H54 (cell line): ENCODE measurements around the gene RAB7A.
A peak's percentile ranks its signal among the peaks of the same experiment; 100 is the strongest.
"Not testable (repeated sequence)": the region's sequence is repeated elsewhere in the genome, so short reads cannot be mapped to it uniquely, and the experiment has no call there.

ENCODE experiments used
- DNase-seq: peaks from one replicate; pipeline ENCODE4 v3.0.0; 2011; ENCODE audit warnings: low spot score, mixed read lengths; ENCODE audit not compliant: insufficient read length
- FAIRE-seq: peaks from 3 replicates; lab custom pipeline; 2011; peaks lifted over from hg19 to GRCh38; lab: Jason Lieb, UNC
- POLR2A ChIP-seq: IDR thresholded peaks from 2 replicates; pipeline ENCODE4 v1.6.1; 2011; ENCODE audit warnings: low read depth, mild to moderate bottlenecking, low read length

Gene RAB7A

DNA sequence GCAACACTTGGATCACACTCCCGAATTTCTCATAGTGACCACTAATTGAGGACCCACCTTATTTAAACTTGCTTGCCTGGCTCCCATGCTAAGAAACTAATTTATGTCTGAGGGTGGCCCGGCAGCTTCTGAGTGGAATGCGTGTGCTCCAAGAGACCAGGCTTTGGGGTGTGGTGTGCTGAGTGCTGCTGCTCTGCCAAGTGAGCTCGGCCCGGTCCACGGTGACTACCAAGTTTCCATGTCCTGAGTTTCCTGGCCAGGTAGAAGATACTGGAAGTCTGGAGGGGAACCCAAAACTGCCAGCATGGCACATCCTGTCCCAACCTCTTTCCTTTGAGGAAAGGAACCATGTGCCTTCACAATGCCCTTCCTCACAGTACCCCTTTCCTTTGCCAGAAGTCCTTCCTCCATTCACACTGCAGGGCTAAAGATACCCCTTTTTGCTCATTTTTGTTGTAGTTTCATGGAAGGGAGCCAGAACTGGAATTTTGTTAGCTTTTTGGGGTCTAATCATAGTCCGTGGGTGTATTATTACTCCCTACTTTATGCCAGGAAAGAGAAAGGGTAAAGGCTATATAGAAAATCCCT, 94.4 kb downstream of the RAB7A start:
- DNase-seq (no peak), FAIRE-seq (no peak)
- TF ChIP-seq POLR2A, result no peak

GRCh38 chr3:128823008-128823407, 97.0 kb downstream of the RAB7A start:
- FAIRE-seq (no peak), DNase-seq (no peak)
- TF ChIP-seq POLR2A, result no peak

DNA sequence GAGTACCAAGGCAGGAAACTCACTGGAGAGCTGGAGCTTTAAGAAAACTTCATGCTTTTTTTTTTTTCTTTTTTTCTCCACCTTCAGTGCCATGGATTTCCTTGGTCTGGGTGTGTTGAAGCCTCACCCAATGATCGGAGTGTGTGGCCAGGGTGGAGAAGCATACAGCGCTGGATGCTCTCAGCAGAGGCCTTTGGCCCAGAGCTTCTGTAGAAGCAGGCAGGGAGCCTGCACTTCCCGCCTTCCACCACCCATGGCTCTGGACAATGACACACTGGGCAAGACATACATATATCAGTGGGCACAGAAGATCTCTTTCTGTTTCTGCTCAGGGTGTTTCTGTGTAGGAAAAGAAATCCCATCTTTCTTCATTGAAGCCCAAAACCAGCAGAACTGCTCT, 97.6 kb downstream of the RAB7A start:
- no peak for TF ChIP-seq POLR2A
- FAIRE-seq, result no peak
- no peak for DNase-seq

- TF ChIP-seq POLR2A, result no peak
- FAIRE-seq (no peak), DNase-seq (no peak)
Observed at GRCh38 chr3:128824132-128824850, 98.3 kb downstream of the RAB7A start.

DNA sequence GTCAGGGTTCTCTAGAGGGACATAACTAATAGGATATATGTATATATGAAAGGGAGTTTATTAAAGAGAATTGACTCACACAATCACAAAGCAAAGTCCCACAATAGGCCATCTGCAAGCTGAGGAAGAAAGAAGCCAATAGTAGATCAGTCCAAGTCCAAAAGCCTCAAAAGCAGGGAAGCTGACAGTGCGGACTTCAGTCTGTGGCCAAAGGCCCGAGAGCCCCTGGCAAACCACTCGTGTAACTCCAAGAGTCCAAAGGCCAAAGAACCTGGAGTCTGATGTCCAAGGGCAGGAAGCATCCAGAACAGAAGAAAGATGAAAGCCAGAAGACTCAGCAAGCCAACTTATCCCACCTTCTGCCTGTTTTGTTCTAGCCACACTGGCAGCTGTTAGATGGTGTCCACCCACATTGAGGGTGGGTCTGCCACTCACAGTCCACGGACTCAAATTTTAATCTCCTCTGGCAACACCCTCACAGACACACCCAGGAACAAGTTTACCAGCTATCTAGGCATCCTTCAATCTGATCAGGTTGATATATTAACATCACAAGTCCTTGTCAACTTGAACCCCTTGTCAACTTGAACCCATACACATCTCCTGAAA, 99.2 kb downstream of the RAB7A start:
- no peak for TF ChIP-seq POLR2A
- no peak for DNase-seq
- FAIRE-seq, result no peak

- not testable (repeated sequence) for DNase-seq, FAIRE-seq
Observed at GRCh38 chr3:128829087-128829486, 103.1 kb downstream of the RAB7A start.

- not testable (repeated sequence) for FAIRE-seq, DNase-seq
Observed at GRCh38 chr3:128829925-128830625, 104.1 kb downstream of the RAB7A start.

- DNase-seq, FAIRE-seq: not testable (repeated sequence)
Observed at GRCh38 chr3:128830762-128831161, 104.8 kb downstream of the RAB7A start.

DNA sequence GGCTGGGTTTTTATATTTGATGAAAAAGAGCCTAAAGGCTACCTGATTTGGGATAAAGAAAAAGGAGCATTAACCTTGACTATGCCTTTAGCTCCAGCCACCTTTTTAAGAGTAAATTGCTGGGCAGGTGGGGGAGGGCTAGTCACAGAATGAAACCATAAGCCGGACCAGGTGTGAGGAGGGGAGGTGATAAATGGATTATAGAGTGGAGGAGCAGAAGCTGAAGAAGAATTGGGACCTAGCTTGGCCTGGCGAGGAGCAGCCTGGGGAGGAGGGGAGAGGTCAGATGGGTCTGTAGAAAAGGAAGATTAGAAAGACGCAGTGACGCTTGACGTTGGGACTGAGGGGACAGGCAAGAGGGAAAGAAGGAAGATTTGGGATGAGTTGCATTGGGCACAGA, 107.0 kb downstream of the RAB7A start:
- DNase-seq, FAIRE-seq: not testable (repeated sequence)

DNA sequence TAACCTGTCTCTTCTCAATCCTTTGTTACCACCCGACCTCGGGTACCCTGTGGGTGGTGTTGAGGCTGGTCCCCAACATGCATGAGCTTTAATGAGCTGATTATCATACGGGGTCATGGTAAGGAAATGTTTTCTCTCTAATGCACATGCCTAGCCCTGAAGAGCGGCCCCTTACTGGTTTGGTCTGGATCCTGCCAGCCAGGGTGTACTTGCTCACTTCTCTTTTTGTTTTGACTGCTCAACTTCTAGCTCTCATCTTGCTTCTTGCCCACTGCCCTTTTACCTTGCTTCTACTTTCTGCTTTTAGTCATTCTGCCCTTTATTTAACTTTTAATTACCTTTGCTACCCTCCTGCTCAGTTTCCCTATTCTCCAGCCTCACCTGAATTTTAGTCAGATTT, 109.1 kb downstream of the RAB7A start:
- no peak for TF ChIP-seq POLR2A
- FAIRE-seq (no peak), DNase-seq (no peak)

DNA sequence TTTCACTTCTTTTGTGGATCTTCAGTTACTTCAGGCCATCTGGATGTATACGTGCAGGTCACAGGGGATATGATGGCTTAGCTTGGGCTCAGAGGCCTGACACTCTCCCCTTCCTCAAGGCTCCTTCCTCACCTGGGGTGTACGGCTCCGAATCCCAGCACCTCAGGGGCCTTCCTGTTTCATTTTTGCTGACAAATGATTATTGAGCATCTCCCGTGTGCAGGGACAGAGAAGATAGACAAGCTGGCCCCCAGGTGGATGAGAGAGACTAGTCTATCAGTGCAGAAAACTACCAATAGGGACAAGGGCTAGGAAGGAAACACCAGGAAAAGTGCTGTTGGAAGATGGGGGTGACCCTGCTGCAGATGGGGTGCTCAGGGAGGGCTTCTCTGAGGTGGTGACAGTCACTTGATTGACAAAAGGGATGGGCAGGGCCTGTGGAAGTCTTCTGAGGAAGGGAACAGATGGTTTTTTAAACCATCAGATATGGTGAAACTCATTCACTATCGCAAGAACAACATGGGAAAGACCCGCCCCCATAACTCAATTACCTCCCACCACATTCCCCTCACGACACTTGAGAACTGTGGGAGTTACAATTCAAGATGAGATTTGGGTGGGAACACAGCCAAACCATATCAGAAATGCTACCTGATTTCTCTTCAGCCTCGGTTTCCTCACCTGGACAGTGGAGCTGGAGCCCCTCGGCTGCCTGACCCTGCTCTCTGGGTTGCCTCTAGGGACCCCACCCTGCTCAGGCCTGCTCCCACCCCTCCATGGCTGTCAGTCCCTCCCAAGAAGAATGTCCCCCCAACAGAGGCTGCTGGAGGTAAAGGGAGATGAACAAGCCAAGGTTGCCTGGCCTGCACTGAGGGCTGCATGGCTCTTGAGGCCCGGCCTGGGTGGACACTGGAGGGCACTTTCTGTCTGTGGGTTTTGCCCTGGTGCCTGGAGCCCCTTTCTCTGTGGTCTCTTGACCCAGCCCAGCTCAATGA, 116.2 kb downstream of the RAB7A start:
- DNase-seq, result no peak
- no peak for TF ChIP-seq POLR2A
- no peak for FAIRE-seq

DNA sequence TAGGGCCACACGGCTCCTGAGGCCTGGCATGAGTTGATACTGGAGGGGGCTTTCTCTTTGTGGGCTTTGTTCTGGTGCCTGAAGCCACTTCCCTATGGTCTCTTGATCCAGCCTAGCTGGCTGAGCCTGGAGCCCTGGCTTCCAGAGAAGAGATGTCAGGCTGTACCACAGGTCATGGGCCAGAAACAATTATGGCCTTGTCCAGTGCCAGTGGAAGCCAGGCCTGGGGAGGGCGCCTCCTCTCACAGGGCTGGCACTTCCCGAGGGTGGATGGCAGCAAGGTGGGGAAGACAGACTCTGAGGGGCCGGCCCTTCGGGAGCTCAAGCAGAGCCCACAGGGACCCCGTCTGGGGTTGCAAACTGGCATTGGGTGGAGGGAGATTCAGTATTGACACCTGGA, 118.5 kb downstream of the RAB7A start:
- DNase-seq (no peak), FAIRE-seq (no peak)
- no peak for TF ChIP-seq POLR2A

DNA sequence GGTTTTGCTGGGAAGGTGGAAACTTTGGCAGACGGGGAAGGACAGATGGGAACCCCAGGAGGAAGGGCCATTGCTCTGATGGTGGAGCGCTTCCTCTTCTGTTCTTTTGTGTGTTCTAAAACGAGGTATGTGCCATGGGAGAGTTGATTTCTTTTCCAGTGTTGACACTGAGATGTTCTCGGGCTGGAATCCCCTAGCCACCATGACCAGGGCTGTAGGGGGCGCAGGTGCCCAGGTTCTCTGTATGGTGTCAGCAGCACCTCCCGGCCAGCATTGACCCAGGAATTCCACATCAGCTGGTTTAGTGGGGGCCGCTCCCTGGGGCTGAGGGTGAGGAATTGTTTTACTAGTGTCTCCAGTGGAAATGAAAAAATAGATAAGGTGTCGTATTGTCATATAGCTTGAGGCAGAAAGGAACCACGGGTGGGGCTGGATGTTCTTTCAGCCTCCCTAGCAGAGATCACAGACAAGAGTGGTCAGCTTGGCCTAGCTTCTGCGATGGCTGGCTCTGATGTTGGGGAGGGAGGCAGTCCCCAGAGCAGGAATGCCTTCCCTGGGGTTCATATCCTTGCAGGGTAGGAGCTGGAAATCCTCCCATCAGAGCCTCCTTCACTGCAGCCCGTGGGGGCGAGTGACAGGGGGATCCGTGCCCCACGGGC, 119.3 kb downstream of the RAB7A start:
- FAIRE-seq, result no peak
- no peak for TF ChIP-seq POLR2A
- DNase-seq, result peak; percentile 26
